ENCODE results near the gene HSPA6.

Gene HSPA6

GRCh38 chr1:161486806-161487741 lies 37.3 kb upstream of the HSPA6 start:
- ATAC-seq, result peak; percentile 83
- TF ChIP-seq TOX (CRISPR knock-in tag; IDR thresholded peaks at IDR 0.05; ENCODE audit: borderline replicate concordance), result no peak
- no peak for TF ChIP-seq BACH2 (CRISPR knock-in tag; IDR thresholded peaks at IDR 0.05; ENCODE audit: borderline replicate concordance)
- TF ChIP-seq ZFP30 (CRISPR knock-in tag; IDR thresholded peaks at IDR 0.05), result no peak
- no peak for TF ChIP-seq ARNTL (CRISPR knock-in tag; IDR thresholded peaks at IDR 0.05; ENCODE audit: borderline replicate concordance, low read depth)
- no peak for TF ChIP-seq PATZ1 (CRISPR knock-in tag; IDR thresholded peaks at IDR 0.05; ENCODE audit: borderline replicate concordance)
- no peak for TF ChIP-seq POU6F1 (CRISPR knock-in tag; IDR thresholded peaks at IDR 0.05; ENCODE audit: borderline replicate concordance, low read depth)
- TF ChIP-seq ZC3H10 (CRISPR knock-in tag; IDR thresholded peaks at IDR 0.05), result no peak
- no peak for TF ChIP-seq CREB5 (CRISPR knock-in tag; IDR thresholded peaks at IDR 0.05; ENCODE audit: low read depth)
- TF ChIP-seq ZNF70 (CRISPR knock-in tag; IDR thresholded peaks at IDR 0.05), result no peak
- no peak for TF ChIP-seq CSRNP3 (CRISPR knock-in tag; IDR thresholded peaks at IDR 0.05)
- TF ChIP-seq ZNF565 (CRISPR knock-in tag; conservative IDR thresholded peaks at IDR 0.05; ENCODE audit: low read depth), result no peak
- no peak for TF ChIP-seq RARB (CRISPR knock-in tag; IDR thresholded peaks at IDR 0.05)
- no peak for TF ChIP-seq ESRRG (CRISPR knock-in tag; IDR thresholded peaks at IDR 0.05)
- no peak for TF ChIP-seq ZNF8 (CRISPR knock-in tag; IDR thresholded peaks at IDR 0.05)
- no peak for TF ChIP-seq PPARA (CRISPR knock-in tag; IDR thresholded peaks at IDR 0.05; ENCODE audit: borderline replicate concordance)
- TF ChIP-seq OSR1 (CRISPR knock-in tag; IDR thresholded peaks at IDR 0.05), result no peak
- TF ChIP-seq ZFP3 (CRISPR knock-in tag; IDR thresholded peaks at IDR 0.05), result no peak
- TF ChIP-seq TSHZ2 (CRISPR knock-in tag; IDR thresholded peaks at IDR 0.05), result no peak
- TF ChIP-seq SNAI2 (CRISPR knock-in tag; IDR thresholded peaks at IDR 0.05), result no peak
- no peak for TF ChIP-seq CSDC2 (CRISPR knock-in tag; IDR thresholded peaks at IDR 0.05)

GRCh38 chr1:161491472-161491871 lies 32.9 kb upstream of the HSPA6 start:
- no peak for ATAC-seq
- no peak for TF ChIP-seq POU6F1 (CRISPR knock-in tag; IDR thresholded peaks at IDR 0.05; ENCODE audit: borderline replicate concordance, low read depth)
- no peak for TF ChIP-seq ZNF565 (CRISPR knock-in tag; conservative IDR thresholded peaks at IDR 0.05; ENCODE audit: low read depth)
- no peak for TF ChIP-seq ISL1 (CRISPR knock-in tag; IDR thresholded peaks at IDR 0.05)
- TF ChIP-seq BACH2 (CRISPR knock-in tag; IDR thresholded peaks at IDR 0.05; ENCODE audit: borderline replicate concordance), result no peak
- no peak for TF ChIP-seq RARB (CRISPR knock-in tag; IDR thresholded peaks at IDR 0.05)
- TF ChIP-seq TCF4 (CRISPR knock-in tag; IDR thresholded peaks at IDR 0.05; ENCODE audit: borderline replicate concordance), result no peak
- no peak for TF ChIP-seq PATZ1 (CRISPR knock-in tag; IDR thresholded peaks at IDR 0.05; ENCODE audit: borderline replicate concordance)
- TF ChIP-seq ARNTL (CRISPR knock-in tag; IDR thresholded peaks at IDR 0.05; ENCODE audit: borderline replicate concordance, low read depth), result no peak
- TF ChIP-seq ZNF8 (CRISPR knock-in tag; IDR thresholded peaks at IDR 0.05), result no peak
- TF ChIP-seq CSRNP3 (CRISPR knock-in tag; IDR thresholded peaks at IDR 0.05), result no peak
- TF ChIP-seq TOX (CRISPR knock-in tag; IDR thresholded peaks at IDR 0.05; ENCODE audit: borderline replicate concordance), result no peak
- no peak for TF ChIP-seq PPARA (CRISPR knock-in tag; IDR thresholded peaks at IDR 0.05; ENCODE audit: borderline replicate concordance)
- no peak for TF ChIP-seq SNAI2 (CRISPR knock-in tag; IDR thresholded peaks at IDR 0.05)
- no peak for TF ChIP-seq ZFP3 (CRISPR knock-in tag; IDR thresholded peaks at IDR 0.05)
- TF ChIP-seq ZNF70 (CRISPR knock-in tag; IDR thresholded peaks at IDR 0.05), result no peak
- no peak for TF ChIP-seq ZFP30 (CRISPR knock-in tag; IDR thresholded peaks at IDR 0.05)
- TF ChIP-seq ZC3H10 (CRISPR knock-in tag; IDR thresholded peaks at IDR 0.05), result no peak

Measured in SK-N-SH treated with all-trans-retinoic acid at 6 μM for 48 hours (cell line).